Kasumi-1 (cell line): ENCODE results near the gene FAM168A.

Experiments used
- DNase-seq, 2 experiments: peaks; one replicate each; lab custom pipeline; 2025; lab: John Stamatoyannopoulos, UW

The FAM168A gene

DNA sequence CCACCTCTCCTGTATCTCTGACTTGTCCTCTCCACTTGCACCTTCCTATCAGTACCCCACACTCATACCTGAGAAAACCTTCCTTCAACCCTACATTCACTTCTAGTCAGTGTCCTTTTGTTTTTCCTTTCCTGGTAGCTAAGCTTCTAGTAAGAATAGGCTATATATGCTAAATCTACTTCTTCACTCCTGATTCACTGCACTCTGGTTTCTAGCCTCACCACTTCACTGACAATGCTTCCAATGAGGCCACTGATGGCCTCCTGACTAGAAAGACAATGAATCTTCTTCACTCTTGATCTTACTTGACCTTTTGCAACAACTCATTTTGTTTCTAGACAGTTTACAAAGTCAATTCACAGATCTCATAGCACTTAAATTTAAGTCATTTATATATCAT lies 169.7 kb downstream of the FAM168A start:
- DNase-seq: no peak

DNA sequence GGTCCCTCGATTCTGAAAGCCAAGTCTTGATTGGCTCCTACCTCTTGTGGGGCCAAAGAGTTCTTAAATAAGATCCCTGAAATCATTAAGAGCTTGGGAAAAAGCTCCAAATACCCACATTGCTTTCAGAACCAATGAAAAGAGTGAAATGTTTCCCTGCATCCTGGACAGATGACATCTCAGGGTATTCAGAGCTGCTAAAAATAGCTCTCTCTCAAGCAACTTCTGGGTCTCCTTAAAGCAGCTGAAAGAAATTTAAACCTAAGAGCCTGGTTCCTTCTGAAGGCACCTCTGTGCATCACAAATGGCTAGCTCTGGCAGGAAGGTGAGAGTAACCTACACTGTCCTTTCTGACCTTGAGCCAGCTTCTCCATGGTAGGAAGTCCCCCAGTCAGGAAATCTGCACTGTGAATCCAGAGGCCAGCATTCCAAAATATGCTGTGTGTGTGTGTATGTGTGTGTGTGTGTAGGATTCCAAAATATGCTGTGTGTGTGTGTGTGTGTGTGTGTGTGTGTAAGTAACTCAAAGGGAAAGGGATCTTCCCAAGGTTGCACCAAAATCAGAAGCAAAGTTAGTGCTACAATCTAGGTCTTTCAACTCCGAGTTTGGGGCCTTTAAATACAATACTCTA lies 171.6 kb downstream of the FAM168A start:
- DNase-seq: no peak

GRCh38 chr11:73425108-73425507 lies 172.8 kb downstream of the FAM168A start:
- DNase-seq: peak; percentile 12 to 27

DNA sequence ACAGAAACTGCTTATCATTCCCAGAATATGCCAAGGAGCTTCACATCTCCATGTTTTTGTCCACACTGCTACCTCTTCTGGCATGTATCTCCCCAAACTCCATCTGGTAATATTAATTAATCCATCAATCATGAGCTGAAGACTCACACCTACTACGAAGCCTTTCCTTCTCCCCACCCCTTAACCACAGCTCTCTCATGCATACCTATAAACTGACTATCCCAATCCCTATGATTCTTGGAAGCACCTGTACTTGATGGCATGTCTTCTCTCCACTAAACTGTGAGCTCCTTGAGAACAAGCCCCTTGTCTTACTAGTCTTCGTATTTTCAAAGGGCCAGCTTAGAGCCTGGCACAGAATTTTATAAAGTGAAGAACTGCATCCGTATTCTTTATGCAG lies 174.4 kb downstream of the FAM168A start:
- DNase-seq: no peak

GRCh38 chr11:73422886-73423285 lies 175.0 kb downstream of the FAM168A start:
- DNase-seq: no peak

GRCh38 chr11:73420136-73420535 lies 177.8 kb downstream of the FAM168A start:
- no peak for DNase-seq

GRCh38 chr11:73416786-73417185 lies 181.1 kb downstream of the FAM168A start:
- no peak for DNase-seq

GRCh38 chr11:73415854-73416615 lies 181.9 kb downstream of the FAM168A start:
- no peak for DNase-seq

DNA sequence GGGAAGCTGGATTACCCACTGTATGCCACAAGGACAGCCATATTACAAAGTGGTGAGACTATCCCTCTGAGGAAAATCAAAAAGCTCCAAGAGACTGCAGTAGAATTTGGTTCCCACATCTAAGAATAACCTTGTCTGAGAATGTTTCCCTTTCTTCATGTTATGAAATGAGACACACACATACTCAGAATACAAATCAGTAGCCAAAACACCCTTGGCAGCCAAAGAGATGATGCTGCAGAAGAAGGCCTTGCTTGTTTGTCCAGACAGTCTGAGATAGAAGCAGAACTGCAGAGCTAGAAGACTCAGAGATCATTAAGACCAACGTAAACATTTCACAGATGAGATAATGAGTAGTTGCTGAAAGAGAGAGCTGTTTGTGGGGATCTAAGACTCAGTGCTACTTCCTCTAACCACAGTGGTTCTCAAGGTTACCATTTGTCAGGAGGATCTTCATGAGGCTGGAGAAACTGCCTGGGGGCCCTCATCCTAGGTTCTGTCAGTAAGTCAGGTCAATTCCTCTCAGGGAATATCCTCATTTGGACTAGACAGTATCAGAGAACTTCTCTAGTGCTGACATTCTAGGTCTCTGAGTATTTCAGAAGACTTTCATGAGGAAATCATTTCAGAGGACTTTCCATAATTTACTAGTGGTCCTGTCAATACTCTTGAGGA lies 182.8 kb downstream of the FAM168A start:
- DNase-seq: peak; percentile 52 to 59

GRCh38 chr11:73413256-73413655 lies 184.7 kb downstream of the FAM168A start:
- DNase-seq: no peak

DNA sequence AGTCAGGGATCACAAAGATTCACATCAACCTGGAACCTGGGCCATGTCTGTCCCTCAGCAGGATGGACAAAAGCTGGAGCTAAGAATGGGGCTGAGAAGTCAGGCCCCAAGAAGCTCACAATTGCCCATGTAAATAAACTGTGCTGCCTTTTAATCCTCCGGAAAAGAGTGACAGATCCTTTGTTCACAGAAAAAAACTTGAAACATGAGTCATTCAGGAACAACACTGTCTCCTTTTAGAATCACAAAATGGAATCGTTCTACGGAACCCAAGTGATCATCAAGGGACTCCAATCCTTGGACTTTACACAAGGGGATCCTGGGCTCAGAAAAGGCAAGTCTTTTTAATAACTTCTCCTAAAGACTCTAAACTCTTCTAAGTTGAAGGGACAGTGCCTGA lies 185.6 kb downstream of the FAM168A start:
- DNase-seq: no peak

DNA sequence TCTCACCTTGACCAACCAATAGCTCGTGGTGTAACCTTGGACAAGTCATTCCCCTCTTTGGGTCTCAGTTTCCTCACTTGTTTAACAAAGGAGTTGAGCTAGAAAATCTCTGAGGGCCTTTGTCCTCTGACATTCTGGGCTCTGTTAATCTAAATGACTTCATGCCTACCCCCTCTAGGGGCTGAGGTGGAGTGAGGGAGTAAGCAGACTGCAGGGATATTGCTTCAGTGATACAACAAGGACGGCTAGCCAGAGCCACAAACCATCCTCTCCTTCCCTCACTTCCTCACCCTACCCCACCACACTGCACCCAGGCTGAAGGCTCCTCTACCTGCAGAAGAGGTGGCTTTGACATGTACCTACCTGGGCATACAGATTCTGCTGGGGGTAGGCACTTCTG lies 186.9 kb downstream of the FAM168A start:
- DNase-seq: no peak

GRCh38 chr11:73410627-73411026 lies 187.3 kb downstream of the FAM168A start:
- DNase-seq: no peak

DNA sequence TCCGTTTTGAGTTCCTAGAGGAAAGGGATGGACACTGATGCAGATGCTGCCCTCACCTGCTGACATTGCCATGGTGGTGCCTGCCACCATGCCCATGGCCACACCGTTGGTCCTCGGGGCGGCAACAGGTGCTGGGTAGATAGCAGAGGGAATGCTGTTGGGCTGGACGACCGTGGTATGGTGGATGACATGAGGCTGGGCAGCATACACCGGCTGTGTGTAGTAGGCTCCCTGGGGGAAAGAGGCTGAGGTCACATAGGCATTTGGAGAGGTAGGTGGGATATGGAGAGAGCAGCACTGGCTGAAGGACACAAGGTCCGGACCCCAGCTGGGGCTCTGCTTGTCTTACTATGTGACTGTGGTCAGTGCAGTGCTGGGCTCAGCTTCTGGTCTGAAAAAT lies 188.5 kb downstream of the FAM168A start:
- no peak for DNase-seq

DNA sequence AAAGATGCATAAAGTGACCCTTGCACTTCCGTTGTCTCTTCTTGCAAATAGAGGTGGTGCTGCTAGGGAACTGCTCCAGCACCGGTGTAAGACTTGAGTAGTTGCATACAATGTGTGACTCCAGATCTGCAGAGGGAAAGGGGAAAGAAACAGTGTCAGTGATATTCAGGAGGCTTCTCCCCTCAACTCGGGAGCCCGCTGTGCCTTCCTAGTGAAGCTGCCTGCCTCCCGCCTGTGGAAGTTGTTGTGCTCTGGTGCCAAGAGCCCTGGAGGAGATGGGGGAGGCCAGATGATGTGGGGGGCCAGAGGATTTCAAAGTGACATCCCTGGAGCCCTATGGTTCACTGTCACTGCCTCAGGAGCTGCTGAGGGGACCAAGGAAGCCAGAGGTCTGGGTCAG lies 191.3 kb downstream of the FAM168A start:
- no peak for DNase-seq

- DNase-seq: no peak
Measured at GRCh38 chr11:73406131-73406530, 191.8 kb downstream of the FAM168A start.

DNA sequence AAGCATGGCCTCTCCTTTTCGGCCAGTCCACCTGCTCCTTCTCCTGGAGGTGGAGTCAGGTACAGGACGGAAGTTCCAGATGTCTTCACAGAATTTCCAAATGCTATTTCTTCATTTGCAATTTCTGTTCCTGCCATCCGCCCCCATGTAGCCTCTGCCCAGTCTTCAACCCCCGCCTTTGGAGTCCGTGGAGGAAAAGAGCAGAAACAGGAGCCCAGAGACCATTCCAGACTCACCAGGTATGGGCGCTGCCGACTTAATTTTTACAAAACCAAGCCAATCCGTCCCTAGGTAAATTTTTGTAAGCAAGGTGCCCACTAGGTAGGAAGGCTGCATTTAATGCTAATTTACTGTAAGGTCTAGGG lies 192.8 kb downstream of the FAM168A start:
- DNase-seq: no peak

- DNase-seq: no peak
Measured at GRCh38 chr11:73404506-73405145, 193.3 kb downstream of the FAM168A start.

- peak; percentile 64 to 77 for DNase-seq
Measured at GRCh38 chr11:73404048-73404447, 193.9 kb downstream of the FAM168A start.

DNA sequence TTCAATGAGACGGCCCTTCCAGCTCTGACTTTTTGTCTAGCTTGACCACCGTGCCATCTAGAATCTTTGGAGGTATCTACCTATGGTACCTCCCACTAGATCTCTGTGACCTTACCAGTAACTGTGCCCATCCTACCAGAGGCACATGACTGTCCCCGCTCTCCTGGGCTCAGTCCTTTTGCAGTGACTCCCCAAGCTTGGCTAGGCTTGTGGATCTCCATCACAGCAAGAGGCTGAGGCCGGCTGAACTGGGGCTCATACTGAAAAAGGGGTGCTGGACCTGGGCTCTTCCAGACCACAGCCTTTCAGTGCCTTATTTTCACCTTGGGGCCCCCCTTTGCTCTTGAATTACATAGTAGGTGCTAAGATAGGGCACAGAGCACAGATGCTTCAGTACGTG lies 194.4 kb downstream of the FAM168A start:
- no peak for DNase-seq

GRCh38 chr11:73402834-73403185 lies 195.1 kb downstream of the FAM168A start:
- DNase-seq: peak; percentile 46 to 67

GRCh38 chr11:73401924-73402833 lies 195.7 kb downstream of the FAM168A start:
- no peak for DNase-seq
